Measurements from ENCODE around the gene FBXL13.
"Not testable (repeated sequence)": the region's sequence is repeated elsewhere in the genome, so short reads cannot be mapped to it uniquely, and the experiment has no call there.

DNA sequence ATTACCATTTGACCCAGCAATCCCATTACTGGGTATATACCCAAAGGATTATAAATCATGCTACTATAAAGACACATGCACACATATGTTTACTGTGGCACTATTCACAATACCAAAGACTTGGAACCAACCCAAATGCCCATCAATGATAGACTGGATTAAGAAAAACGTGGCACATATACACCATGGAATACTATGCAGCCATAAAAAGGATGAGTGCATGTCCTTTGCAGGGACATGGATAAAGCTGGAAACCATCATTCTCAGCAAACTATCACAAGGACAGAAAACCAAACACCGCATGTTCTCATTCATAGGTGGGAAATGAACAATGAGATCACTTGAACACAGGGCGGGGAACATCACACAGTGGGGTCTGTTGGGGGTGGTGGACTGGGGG lies 116.6 kb downstream of the FBXL13 start:
- TF ChIP-seq, protein P1, sequence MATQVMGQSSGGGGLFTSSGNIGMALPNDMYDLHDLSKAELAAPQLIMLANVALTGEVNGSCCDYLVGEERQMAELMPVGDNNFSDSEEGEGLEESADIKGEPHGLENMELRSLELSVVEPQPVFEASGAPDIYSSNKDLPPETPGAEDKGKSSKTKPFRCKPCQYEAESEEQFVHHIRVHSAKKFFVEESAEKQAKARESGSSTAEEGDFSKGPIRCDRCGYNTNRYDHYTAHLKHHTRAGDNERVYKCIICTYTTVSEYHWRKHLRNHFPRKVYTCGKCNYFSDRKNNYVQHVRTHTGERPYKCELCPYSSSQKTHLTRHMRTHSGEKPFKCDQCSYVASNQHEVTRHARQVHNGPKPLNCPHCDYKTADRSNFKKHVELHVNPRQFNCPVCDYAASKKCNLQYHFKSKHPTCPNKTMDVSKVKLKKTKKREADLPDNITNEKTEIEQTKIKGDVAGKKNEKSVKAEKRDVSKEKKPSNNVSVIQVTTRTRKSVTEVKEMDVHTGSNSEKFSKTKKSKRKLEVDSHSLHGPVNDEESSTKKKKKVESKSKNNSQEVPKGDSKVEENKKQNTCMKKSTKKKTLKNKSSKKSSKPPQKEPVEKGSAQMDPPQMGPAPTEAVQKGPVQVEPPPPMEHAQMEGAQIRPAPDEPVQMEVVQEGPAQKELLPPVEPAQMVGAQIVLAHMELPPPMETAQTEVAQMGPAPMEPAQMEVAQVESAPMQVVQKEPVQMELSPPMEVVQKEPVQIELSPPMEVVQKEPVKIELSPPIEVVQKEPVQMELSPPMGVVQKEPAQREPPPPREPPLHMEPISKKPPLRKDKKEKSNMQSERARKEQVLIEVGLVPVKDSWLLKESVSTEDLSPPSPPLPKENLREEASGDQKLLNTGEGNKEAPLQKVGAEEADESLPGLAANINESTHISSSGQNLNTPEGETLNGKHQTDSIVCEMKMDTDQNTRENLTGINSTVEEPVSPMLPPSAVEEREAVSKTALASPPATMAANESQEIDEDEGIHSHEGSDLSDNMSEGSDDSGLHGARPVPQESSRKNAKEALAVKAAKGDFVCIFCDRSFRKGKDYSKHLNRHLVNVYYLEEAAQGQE (IDR thresholded peaks at IDR 0.05; ENCODE audit: insufficient replicate concordance, low read depth), result not testable (repeated sequence)
- TF ChIP-seq, protein P2, sequence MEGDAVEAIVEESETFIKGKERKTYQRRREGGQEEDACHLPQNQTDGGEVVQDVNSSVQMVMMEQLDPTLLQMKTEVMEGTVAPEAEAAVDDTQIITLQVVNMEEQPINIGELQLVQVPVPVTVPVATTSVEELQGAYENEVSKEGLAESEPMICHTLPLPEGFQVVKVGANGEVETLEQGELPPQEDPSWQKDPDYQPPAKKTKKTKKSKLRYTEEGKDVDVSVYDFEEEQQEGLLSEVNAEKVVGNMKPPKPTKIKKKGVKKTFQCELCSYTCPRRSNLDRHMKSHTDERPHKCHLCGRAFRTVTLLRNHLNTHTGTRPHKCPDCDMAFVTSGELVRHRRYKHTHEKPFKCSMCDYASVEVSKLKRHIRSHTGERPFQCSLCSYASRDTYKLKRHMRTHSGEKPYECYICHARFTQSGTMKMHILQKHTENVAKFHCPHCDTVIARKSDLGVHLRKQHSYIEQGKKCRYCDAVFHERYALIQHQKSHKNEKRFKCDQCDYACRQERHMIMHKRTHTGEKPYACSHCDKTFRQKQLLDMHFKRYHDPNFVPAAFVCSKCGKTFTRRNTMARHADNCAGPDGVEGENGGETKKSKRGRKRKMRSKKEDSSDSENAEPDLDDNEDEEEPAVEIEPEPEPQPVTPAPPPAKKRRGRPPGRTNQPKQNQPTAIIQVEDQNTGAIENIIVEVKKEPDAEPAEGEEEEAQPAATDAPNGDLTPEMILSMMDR (IDR thresholded peaks at IDR 0.05; ENCODE audit: insufficient read depth, low read length), result not testable (repeated sequence)
- not testable (repeated sequence) for TF ChIP-seq POLR2AphosphoS5 (IDR thresholded peaks at IDR 0.05; ENCODE audit: low read depth); SPI1 (IDR thresholded peaks at IDR 0.05; ENCODE audit: borderline replicate concordance, low read depth); GABPA (IDR thresholded peaks at IDR 0.05; ENCODE audit: low read depth)
